22Rv1 (cell line): Measurements from ENCODE around the gene UTF1.

Source experiments
- CTCF ChIP-seq: fragments of 450-650 bp; IDR thresholded peaks from 2 replicates; pipeline ENCODE4 v1.5.1; 2017; ENCODE audit warnings: mild to moderate bottlenecking
- ZFX ChIP-seq: fragments of 450-650 bp; IDR thresholded peaks from 2 replicates; pipeline ENCODE4 v1.6.1; 2017; ENCODE audit warnings: antibody characterized with exemption, borderline replicate concordance

GRCh38 chr10:133180965-133181639 lies 48.9 kb upstream of the UTF1 start:
- TF ChIP-seq CTCF (no peak), ZFX (no peak)
